Hypothalamus (tissue), 51 donors: Measurements from ENCODE around the gene PTPRN.
"Not testable (repeated sequence)": the region's sequence is repeated elsewhere in the genome, so short reads cannot be mapped to it uniquely, and the experiment has no call there.

Source experiments
- DNase-seq, 51 donors: peaks; one replicate each; lab custom pipeline; 2025; lab: John Stamatoyannopoulos, UW

The PTPRN gene

DNA sequence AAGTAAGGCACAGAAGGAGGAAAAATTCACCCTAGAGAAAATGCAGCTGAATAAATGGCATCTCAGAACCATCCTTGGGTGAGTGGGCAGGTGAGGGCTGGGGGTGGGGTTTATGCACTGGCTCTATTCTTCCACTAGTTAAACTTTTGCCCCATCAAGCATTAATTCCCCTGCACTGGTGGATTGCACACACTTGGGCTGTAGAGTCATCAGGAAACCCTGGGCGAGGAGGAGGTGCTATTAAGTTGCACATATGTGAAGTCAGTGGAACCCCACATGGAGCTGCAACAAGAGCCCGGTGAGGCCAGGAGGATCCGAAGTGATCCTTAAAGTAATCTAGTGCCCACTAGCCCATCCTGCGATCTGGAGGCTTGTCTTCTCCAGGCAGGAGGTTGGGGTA is 36.8 kb downstream of the PTPRN start:
- no peak for DNase-seq

DNA sequence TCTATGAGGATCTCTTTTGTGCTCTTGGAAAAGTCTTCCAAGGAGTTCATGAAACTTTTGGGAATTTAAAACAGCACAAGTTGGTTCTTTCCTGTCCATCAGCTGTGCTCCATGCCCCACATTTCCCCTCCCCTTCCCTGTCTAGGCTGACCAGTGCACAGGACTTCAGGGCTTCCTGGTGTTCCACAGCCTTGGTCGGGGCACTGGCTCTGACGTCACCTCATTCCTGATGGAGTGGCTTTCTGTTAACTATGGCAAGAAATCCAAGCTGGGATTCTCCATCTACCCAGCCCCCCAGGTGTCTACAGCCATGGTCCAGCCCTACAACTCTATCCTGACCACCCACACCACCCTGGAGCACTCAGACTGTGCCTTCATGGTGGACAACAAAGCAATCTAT is 38.2 kb downstream of the PTPRN start:
- DNase-seq = no peak

DNA sequence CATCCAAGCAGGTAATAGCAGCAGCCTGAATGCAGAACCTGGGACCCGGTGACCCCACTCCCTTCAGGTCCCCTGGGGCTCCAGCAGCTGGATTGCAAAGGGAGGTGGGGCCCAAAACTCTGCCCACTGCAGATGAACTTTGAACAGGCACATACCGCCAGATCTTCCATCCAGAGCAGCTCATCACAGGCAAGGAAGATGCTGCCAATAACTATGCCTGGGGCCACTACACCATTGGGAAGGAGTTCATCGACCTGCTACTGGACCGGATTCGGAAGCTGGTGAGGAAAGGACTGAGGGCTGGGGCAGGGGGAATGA is 39.2 kb downstream of the PTPRN start:
- no peak for DNase-seq

DNA sequence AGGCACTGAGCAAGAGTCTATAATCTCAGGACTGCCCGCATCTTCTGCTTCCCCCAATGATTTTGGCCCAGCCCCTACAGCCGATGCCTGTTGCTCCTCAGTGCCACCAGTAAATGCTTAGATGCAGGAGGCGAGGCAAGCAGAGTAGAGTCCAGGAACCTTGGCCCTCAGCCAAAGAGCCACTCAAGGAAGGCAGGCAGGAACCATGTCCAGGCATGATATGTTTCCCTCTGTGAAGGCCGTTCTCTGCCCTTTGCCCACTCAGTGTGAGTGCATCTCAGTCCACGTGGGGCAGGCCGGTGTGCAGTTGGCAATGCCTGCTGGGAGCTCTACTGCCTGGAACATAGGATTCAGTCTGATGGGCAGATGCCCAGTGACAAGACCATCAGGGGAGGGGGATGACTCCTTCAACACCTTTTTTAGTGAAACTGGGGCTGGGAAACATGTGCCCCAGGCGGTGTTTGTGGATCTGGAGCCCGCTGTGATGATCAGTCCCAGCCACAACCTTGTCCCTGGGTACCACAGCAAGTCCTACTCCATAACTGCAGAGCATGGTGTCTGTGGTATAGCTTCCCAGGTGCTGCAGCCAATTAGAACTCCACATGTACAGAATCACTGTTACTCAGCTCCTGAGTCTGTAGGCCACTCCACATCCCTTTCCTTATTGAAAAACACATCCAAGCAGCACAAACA is 39.7 kb downstream of the PTPRN start:
- DNase-seq = no peak

DNA sequence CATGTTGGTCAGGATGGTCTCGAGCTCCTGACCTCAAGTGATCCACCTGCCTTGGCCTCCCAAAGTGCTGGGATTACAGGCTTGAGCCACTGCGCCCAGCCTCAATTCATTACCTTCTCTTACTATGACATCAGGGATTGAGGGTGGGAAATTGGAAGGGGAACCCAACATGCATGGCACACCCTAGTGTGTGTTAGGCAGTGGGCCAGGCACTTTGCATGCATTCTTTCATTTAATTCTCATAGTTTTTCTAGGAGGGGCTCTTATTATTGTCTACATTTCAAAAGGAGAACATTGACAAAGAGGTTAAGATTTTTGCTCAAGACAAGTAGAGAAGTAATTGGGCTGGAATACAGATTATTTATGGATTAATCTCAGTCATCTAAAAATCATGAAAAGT is 40.9 kb downstream of the PTPRN start:
- DNase-seq = no peak

DNA sequence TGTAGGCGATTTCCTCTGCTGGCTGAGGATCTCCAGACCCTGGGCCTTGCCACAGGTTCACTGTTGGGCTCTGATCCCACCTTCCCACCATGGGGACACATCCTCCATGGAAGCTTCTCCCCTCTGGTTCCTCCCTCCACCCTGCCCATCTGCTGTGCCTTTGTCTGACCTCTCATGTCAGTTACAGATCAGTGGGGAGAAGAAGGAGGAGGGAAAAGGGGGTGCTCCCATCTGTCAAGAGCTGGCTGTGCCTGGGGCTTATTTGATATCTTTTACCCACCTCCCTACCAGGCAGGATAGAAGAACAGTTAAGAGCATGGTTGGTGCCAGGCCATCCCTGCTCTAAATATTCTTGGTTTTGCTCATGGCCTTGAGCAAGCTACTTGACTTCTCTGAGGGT is 42.3 kb downstream of the PTPRN start:
- no peak for DNase-seq

DNA sequence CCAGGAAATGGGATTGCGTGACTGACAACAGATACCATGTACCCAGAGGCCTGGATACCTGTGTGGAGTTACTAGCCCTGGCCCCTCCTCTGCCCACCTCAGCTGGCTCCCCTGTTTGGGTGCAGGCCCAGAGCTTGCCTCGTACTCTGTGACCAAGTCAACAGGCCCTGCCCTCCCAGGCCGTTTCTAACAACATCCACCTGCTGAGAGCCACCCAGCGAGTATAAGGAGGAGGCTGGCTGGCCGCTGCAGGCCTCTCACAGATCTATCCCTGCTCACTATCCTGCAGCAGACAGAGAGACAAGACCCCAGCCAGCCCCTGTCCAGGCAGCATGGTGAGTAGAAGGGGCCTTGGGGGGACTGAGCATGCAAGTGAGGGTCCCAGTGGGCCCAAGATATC is 43.0 kb downstream of the PTPRN start:
- DNase-seq = no peak

DNA sequence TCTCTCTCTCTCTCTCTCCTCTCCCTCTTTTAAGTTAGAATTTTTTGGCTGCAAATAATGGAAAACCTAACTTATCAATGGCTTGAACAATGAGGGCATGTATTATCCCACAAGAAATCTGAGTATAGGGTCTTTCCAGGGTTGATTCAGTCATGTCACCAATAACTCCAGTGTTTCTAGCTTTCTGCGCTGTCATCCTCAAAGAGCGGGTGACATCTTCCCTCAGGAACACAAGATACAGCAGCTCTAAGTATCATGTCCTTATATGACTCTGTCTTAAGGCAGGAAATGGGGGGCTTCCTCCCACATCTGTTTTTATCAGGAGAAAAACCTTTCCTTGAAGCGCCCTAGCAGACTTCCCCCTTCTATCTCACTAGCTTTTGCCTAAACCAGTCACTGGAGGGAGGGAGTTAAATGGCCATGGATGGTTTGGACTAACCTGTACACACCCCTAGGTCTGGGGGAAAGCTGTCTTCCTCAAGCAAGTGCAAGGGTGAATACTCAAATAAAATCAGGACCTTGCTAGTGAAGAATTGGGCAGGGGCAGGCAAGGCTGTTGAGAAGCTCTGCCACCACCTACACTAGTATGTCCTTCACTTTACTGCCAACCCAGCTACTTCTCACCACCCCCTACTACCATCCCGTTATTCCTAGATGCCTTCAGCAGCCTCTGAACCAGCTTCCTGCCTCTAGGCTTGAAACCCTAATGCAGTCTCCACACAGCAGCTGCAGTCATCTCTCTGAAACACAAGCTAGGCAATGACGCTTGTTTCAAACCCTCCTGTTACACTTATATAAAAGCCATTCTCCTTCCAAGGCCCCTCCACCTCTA is 48.0 kb downstream of the PTPRN start:
- no peak for DNase-seq

DNA sequence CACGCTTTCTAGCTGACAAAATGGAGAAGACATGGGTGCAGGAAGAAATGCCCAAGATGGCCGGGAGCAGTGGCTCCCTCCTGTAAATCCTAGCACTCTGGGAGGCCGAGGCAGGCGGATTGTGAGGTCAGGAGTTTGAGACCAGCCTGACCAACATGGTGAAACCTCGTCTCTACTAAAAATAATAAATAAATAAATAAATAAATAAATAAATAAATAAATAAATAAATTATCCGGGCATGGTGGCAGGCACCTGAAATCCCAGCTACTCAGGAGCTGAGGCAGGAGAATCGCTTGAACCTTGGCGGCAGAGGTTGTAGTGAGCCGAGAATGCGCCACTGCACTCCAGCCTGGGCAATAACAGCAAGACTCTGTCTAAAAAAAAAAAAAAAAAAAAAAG is 50.3 kb downstream of the PTPRN start:
- not testable (repeated sequence) for DNase-seq

DNA sequence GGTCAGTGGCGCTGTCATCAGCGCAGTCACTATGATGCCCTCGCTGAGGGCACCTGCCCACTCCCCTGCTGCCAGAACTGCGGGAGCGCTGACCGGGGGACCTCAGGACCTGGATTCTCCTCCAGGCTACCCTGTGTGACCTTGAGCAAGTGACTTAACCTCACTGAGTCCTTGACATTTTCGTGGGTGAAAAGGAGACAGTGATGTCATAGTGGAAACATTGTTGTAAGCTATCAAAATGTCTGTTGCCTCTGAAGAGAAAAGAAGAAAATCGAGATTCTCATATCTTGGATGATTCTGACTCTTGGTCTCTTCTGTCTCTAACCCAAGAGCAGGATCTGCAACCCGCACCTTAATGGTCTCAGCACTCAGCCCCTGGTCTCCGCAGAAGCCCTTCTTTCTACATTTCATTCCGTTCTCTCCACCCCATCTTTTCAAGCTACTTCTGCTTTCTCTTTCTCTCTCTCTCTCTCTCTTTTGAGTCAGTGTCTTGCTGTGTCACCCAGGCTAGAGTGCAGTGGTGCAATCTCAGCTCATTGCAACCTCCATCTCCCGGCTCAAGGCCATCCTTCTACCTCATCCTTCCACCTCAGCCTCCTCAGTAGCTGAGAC is 54.5 kb downstream of the PTPRN start:
- peak in 1 of 51 donors; percentile 44 for DNase-seq

DNA sequence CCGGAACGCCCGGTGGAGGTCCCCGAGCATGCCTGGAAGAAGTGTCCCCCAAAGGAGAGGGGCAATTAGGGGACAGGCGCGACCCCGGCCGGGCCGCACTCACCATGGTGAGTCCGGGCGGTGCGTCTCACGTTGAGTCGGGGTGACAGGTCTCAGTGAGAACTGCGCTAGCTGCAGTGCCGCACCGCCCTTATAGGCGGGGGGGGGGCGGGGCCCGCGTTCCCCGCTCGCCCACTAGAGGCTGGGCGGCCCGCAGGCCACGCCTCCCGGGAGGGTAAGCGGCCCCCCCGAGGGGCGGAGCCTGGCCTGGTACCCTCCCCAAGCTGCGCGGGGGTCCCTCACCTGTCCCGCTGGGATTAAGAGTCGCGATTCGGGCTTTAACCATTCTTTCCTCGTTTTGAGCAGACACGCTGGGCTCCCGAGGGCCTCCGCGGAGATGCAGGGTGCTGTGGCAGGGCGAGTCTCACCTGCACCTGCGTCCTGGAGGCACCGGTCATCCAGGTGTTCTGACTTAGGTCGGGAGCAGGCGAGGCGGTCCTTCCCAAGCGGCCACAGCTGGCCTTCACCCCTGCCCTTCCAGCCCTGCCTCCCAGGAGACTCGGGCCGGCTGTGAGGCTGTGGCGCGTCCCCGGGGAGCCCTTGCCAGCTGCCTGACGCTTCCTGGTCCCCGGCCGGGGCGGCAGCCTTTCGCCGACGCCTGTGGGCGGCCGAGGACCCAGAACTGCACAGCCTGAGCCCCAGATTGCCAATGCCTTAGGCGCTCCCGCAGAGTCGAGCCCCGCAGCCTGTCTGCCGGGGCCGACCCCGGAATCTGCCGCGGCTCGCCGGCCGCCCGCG is 55.2 kb downstream of the PTPRN start, which contains the start of gene TUBA4A:
Gene TUBA4A, minus strand, starts transcription at position 166 of the 837 bp plus-strand sequence. Its CDS starts 60 bp downstream, at position 106.
- DNase-seq = peak in 48 of 51 donors; percentile 21 to 88 (median 72)

DNA sequence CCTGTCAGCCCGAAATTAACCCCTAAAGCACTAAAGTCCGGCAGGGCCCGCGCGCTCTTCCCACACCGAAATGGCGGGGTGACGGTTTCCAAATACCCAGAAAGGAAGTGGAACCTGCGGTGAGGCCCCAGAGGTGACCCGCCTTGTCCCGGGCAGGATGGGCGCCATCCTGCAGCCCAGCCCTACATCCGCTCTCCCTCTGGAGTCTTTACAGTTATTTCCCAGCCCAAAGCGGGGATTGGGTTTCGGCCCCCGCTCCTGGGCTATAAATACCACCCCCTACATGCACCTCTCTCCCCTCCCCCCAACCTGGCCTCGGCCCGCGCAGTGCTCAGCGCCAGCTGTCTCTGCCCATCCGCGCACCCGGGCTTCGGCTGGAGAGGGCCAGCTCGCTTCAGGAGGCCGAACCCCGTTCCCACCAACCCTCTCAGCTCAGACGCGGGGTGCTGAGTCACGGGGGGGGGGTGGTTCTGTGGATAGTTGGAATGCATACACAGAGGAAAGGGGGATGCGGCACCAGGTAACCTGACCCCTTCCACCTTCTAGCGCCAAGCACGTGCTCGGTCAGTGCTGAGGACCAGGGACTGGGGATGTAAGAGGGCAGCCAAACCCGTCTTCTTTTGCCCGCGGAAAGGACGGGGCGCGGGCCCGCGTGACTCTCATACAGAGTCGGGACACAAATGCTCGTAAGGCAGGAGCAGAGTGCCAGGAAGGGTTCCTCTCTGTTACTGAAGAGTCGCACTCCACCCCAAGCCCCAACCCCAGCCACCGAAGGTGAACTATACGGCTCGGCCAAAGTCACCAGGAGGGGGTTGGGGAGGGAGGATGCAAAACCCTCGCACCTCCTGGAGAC is 56.1 kb downstream of the PTPRN start, which contains the start of gene TUBA4B:
Gene TUBA4B, plus strand, starts transcription at position 344 of the 853 bp plus-strand sequence. Its CDS starts 165 bp downstream, at position 509.
- DNase-seq = peak in 18 of 51 donors; percentile 14 to 52 (median 38)

DNA sequence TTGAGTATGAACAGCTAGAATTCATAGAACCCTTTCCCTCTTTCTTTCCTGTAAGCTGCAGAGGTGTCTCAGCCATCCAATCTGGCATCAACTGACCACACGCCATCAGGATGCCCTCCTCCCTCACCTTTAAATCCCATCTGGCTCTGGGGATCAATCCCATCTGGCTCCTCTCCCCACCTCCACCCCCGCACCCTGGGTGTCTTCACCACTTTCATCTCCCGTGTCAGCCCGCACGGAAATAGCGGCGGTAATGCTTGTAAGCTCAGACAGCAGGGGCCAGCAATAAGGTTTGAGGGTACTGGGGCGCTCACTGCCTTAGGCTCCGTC is 56.7 kb downstream of the PTPRN start:
- DNase-seq = peak in 1 of 51 donors; percentile 12

DNA sequence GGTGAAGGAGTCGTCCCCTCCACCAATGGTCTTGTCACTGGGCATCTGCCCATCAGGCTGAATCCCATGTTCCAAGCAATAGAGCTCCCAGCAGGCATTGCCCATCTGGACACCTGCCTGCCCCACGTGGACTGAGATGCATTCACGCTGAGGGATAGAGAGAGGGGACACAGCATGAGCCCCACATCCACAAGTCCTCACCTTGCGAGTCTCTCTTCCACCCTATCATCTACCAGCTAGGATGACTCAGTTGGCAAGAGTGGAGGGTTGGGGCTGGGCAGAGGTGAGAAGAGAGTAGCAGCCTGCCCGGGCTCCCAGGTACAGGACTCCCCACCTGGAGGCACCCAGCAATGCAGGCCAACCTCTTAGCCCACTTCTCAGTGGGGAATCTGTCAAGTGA is 57.1 kb downstream of the PTPRN start:
- no peak for DNase-seq

DNA sequence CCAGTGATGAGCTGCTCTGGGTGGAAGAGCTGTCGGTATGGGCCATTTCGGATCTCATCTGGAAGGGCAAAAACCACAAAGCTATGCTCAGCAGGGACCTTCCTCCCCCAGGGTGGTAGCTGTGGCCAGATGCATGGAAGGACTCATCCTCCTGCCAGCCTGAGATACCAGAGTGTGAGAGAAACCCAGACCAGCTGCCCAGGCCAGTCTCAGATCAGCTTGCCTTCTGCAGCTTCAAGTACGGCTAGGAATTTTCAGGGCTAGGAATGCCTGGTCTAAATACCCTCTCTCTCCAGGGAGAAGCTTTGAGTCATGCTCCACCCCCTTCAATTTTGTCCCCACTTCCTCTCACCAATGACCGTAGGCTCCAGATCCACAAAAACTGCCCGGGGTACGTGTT is 57.5 kb downstream of the PTPRN start:
- no peak for DNase-seq

DNA sequence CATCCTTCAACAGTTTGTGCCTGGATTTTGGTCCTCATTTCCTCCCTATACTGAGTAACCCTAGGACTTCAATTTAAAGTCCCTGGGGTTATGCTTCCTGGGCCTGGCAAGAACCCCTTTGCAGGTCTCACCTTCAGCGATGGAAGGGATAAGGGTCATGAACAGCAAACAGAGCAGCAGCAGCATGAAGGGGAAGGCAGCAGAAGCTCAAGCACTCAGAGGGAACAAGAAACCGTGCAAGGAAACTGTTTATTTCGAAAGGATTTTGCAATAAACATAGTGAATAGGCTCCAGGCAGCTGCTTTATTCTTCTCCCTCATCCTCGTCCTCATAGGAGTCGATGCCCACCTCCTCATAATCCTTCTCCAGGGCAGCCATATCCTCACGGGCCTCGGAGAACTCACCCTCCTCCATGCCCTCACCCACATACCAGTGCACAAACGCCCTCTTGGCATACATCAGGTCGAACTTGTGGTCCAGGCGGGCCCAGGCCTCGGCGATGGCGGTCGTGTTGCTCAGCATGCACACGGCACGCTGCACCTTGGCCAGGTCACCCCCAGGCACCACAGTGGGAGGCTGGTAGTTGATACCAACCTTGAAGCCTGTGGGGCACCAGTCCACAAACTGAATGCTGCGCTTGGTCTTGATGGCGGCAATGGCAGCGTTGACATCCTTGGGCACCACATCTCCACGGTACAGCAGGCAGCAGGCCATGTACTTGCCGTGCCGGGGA is 59.0 kb downstream of the PTPRN start:
- DNase-seq = no peak

DNA sequence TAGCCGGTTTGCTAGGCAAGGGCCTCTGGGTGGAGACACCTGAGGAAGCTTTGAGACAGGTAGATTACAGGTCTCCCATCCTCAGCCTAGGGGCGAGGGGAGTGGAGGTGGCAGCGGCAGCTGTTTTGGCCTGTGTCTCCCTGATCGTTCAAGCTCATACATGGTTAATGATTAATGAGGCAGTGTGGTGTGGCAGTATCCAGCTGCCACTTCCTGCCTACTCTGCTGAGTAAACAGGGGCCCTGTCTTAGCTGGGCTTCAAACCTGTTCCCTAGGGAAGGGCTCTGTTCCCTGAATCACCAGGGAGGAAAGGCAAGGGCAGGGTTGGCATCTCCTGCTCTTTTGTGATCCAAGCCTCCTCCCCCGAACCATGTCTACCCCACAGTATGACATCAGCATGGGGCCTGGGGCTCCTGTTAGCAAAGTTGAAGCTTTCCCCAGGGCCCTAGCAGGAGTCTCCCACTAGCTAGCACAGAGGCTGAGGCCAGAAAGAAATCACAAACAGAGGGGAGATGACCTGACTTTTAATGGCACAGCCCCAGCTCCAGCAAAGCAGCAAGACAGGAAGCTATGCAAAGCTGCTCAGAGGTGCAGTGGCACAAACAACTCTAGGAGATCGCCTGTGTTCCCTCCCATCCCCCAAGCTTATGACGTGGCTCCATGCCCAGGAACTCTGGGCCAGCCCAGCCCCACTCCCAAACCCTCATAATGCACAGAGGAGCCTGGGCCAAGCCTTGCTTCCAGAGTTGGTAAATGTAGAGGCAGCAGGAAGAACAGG is 59.8 kb downstream of the PTPRN start:
- DNase-seq = peak in 39 of 51 donors; percentile 8 to 87 (median 54)

DNA sequence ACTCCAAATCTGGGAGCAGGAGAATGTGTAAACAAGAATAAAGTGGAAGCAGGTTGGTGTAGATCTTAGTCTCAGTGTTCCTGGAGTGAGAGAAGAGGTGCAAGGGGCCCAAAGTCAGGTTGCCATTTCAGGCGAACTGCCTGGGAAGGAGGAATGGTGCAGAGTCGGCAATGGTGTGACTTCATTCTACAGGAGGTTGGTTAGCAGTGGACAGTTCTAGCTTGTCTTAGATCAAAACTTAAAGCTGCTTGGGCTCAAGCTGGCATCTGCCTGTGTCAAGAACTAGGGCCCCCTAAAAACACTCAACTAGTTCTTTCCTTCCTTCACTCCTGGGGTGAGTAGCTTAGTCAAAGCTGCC is 60.4 kb downstream of the PTPRN start:
- DNase-seq = no peak
